HepG2 (cell line): Measurements from ENCODE around the gene MPST. TPM values are rescaled to one million over a fixed set of nuclear protein-coding genes. Genes with fewer than 3 reads are reported as not detected.

Source experiments
- ATF4 ChIP-seq, 2 experiments: fragments of 450-650 bp in 1 of 2; sonication (generic) in 1 of 2; formaldehyde crosslinking; IDR thresholded peaks; 2 replicates each; pipeline versions ENCODE4 v1.5.0 to v1.8.0; 2020 to 2022; ENCODE audit warnings: mild to moderate bottlenecking in 1 of 2, missing genetic modification reagents in 1 of 2
- FOXA3 ChIP-seq: IDR thresholded peaks from 2 replicates; pipeline ENCODE4 v1.6.1; 2016; ENCODE audit warnings: missing genetic modification reagents, missing compliant biosample characterization
- GMEB2 ChIP-seq: IDR thresholded peaks from 2 replicates; pipeline ENCODE4 v1.6.1; 2016; ENCODE audit warnings: missing biosample characterization, missing genetic modification reagents, low read depth
- HNRNPH1 ChIP-seq: fragments of 200-400 bp; formaldehyde crosslinking; optimal IDR thresholded peaks from 2 replicates; pipeline ENCODE3; 2017; ENCODE audit warnings: mild to moderate bottlenecking, low read depth, low read length
- IRF9 ChIP-seq: sonication (generic); formaldehyde crosslinking; IDR thresholded peaks from 2 replicates; pipeline ENCODE4 v1.8.0; 2022; ENCODE audit warnings: missing genetic modification reagents, mild to moderate bottlenecking, borderline replicate concordance
- MAX ChIP-seq: IDR thresholded peaks from 2 replicates; pipeline ENCODE4 v1.6.1; 2012; ENCODE audit warnings: inconsistent platforms
- SMAD1 ChIP-seq: sonication (generic); formaldehyde crosslinking; IDR thresholded peaks from 2 replicates; pipeline ENCODE4 v1.4.0; 2020; ENCODE audit warnings: missing genetic modification reagents, low read depth, mild to moderate bottlenecking, borderline replicate concordance
- XBP1 ChIP-seq: sonication (generic); formaldehyde crosslinking; IDR thresholded peaks from 2 replicates; pipeline ENCODE4 v1.5.0; 2020; ENCODE audit warnings: missing genetic modification reagents
- ZHX2 ChIP-seq, 2 experiments: sonication (generic) in 1 of 2; formaldehyde crosslinking in 1 of 2; IDR thresholded peaks; 2 replicates each; pipeline versions ENCODE4 v1.6.1 to v1.9.0; 2014 to 2022; ENCODE audit warnings: antibody characterized with exemption in 1 of 2, borderline replicate concordance in 1 of 2, inconsistent platforms in 1 of 2, low read depth in 1 of 2, missing genetic modification reagents in 1 of 2
- ZNF280D ChIP-seq: sonication (generic); formaldehyde crosslinking; IDR thresholded peaks from 2 replicates; pipeline ENCODE4 v1.5.1; 2020; ENCODE audit warnings: mild to moderate bottlenecking, missing genetic modification reagents
- ZNF619 ChIP-seq: sonication (generic); formaldehyde crosslinking; IDR thresholded peaks from 2 replicates; pipeline ENCODE4 v1.4.0; 2020; ENCODE audit warnings: mild to moderate bottlenecking, missing genetic modification reagents
- ZNF629 ChIP-seq: sonication (generic); formaldehyde crosslinking; conservative IDR thresholded peaks from 2 replicates; pipeline ENCODE4 v1.5.0; 2020; ENCODE audit warnings: missing genetic modification reagents
- ZNF746 ChIP-seq: sonication (generic); formaldehyde crosslinking; IDR thresholded peaks from 2 replicates; pipeline ENCODE4 v1.8.0; 2022; ENCODE audit warnings: mild to moderate bottlenecking, missing genetic modification reagents
- polyA plus RNA-seq, 8 experiments: library from polyadenylated mRNA; depleted of rRNA in 3 of 8; stranded (reverse) in 7 of 8; unstranded in 1 of 8; fragments of >200 nt; fragmentation: Illumina TruSeq in 4 of 8; extraction: Trizol in 4 of 8; gene quantifications; 2 replicates each; pipeline versions ENCODE4 v1.2.1 to v1.2.3, GENCODE V29; 2011 to 2016; ENCODE audit warnings: low read depth in 4 of 8, missing spikeins in 1 of 8, mixed read lengths in 1 of 8; ENCODE audit not compliant: insufficient read depth in 1 of 8
- total RNA-seq, 5 experiments: library from RNA; depleted of rRNA; stranded (reverse); fragments of >200 nt; fragmentation: Illumina TruSeq; extraction: Trizol; gene quantifications; 2 replicates each; pipeline ENCODE4 v1.2.3, GENCODE V29; 2016; ENCODE audit warnings: low read depth in 1 of 5

MPST gene
- total and polyA plus RNA-seq, 2 of the 13 experiments (the other 11 are each of a cell fraction or from before 2014, with no cell fraction given) = 133 to 141 TPM

- TF ChIP-seq ZNF629 (CRISPR knock-in tag) = peak; percentile 100
- peak; percentile 77 for TF ChIP-seq MAX
- TF ChIP-seq FOXA3 = peak; percentile 99
- TF ChIP-seq HNRNPH1 = no peak
- no peak; the same call in 1 of the 2 replicates for TF ChIP-seq IRF9 (CRISPR knock-in tag)
- peak; percentile 98 for TF ChIP-seq ZNF280D (CRISPR knock-in tag)
- TF ChIP-seq XBP1 (CRISPR knock-in tag) = no peak
- peak; percentile 52 for TF ChIP-seq ZHX2 (IDR thresholded peaks at IDR 0.05; ENCODE audit: low read depth)
- no peak for TF ChIP-seq ZHX2 (CRISPR knock-in tag; IDR thresholded peaks at IDR 0.05; ENCODE audit: borderline replicate concordance)
- TF ChIP-seq GMEB2 (CRISPR knock-in tag) = 0 out of 2 replicates have a peak, but pooled peaks have one; percentile 26
- TF ChIP-seq SMAD1 (CRISPR knock-in tag) = no peak
- TF ChIP-seq ZNF746 (CRISPR knock-in tag) = peak; percentile 98
- TF ChIP-seq ZNF619 (CRISPR knock-in tag) = no peak
- TF ChIP-seq ATF4 (CRISPR knock-in tag; IDR thresholded peaks at IDR 0.05) = peak in 1 of 2 experiments; percentile 99; a peak in 2 of 4 replicates
Observed at GRCh38 chr22:37032535-37033460, 13.3 kb downstream of the MPST start (continued).
